NCI-H187 treated with DMSO at 0.1 percent for 48 hours (cell line): ENCODE results near the gene UBR3.

Experiments
- DNase-seq: peaks from one replicate; lab custom pipeline; 2025; lab: John Stamatoyannopoulos, UW

The UBR3 gene

GRCh38 chr2:170047331-170048065 is 220.2 kb downstream of the UBR3 start:
- DNase-seq: no peak

GRCh38 chr2:170052151-170052550 is 224.9 kb downstream of the UBR3 start:
- DNase-seq: no peak

GRCh38 chr2:170054997-170055396 is 227.7 kb downstream of the UBR3 start:
- DNase-seq: no peak

- no peak for DNase-seq
These were observed 229.6 kb downstream of the UBR3 start for GRCh38 chr2:170056900-170057299.

GRCh38 chr2:170063456-170064235 is 236.4 kb downstream of the UBR3 start:
- DNase-seq: no peak

GRCh38 chr2:170070778-170071177 is 243.5 kb downstream of the UBR3 start:
- DNase-seq: no peak

- no peak for DNase-seq
These were observed 246.0 kb downstream of the UBR3 start for GRCh38 chr2:170073288-170073687.

GRCh38 chr2:170076189-170076588 is 248.9 kb downstream of the UBR3 start:
- no peak for DNase-seq

- DNase-seq: no peak
These were observed 250.7 kb downstream of the UBR3 start for GRCh38 chr2:170077830-170078569.

- DNase-seq: no peak
These were observed 257.7 kb downstream of the UBR3 start for GRCh38 chr2:170084820-170085491.

- no peak for DNase-seq
These were observed 258.9 kb downstream of the UBR3 start for GRCh38 chr2:170086117-170086688.

GRCh38 chr2:170086751-170087412 is 259.6 kb downstream of the UBR3 start:
- no peak for DNase-seq

- no peak for DNase-seq
These were observed 260.1 kb downstream of the UBR3 start for GRCh38 chr2:170087413-170087793.

GRCh38 chr2:170088776-170089175 is 261.5 kb downstream of the UBR3 start:
- no peak for DNase-seq

- DNase-seq: no peak
These were observed 263.0 kb downstream of the UBR3 start for GRCh38 chr2:170090229-170090628.

GRCh38 chr2:170091436-170091835 is 264.2 kb downstream of the UBR3 start:
- no peak for DNase-seq

- no peak for DNase-seq
These were observed 265.3 kb downstream of the UBR3 start for GRCh38 chr2:170092436-170093060.

- no peak for DNase-seq
These were observed 268.1 kb downstream of the UBR3 start for GRCh38 chr2:170095380-170095779.

- no peak for DNase-seq
These were observed 271.5 kb downstream of the UBR3 start for GRCh38 chr2:170098626-170099312.

- DNase-seq: no peak
These were observed 274.5 kb downstream of the UBR3 start for GRCh38 chr2:170101789-170102188.
